ENCODE data around the gene USP24.

Gene USP24

GRCh38 chr1:55052221-55053142 is 162.7 kb downstream of the USP24 start:
- no peak for DNase-seq (ENCODE audit: low spot score)

GRCh38 chr1:55051621-55052020 is 163.5 kb downstream of the USP24 start:
- no peak for DNase-seq (ENCODE audit: low spot score)

GRCh38 chr1:55051169-55051568 is 164.0 kb downstream of the USP24 start:
- no peak for DNase-seq (ENCODE audit: low spot score)

GRCh38 chr1:55050283-55050682 is 164.9 kb downstream of the USP24 start:
- no peak for DNase-seq (ENCODE audit: low spot score)

GRCh38 chr1:55049914-55050278 is 165.3 kb downstream of the USP24 start:
- DNase-seq (ENCODE audit: low spot score): no peak

- DNase-seq (ENCODE audit: low spot score): no peak
Measured at GRCh38 chr1:55049271-55049913, 165.8 kb downstream of the USP24 start.

- no peak for DNase-seq (ENCODE audit: low spot score)
Measured at GRCh38 chr1:55048453-55049270, 166.5 kb downstream of the USP24 start.

GRCh38 chr1:55047611-55048010 is 167.6 kb downstream of the USP24 start:
- no peak for DNase-seq (ENCODE audit: low spot score)

GRCh38 chr1:55046871-55047270 is 168.3 kb downstream of the USP24 start:
- DNase-seq (ENCODE audit: low spot score): no peak

- DNase-seq (ENCODE audit: low spot score): no peak
Measured at GRCh38 chr1:55045430-55045829, 169.7 kb downstream of the USP24 start.

GRCh38 chr1:55044617-55045397 is 170.4 kb downstream of the USP24 start:
- no peak for DNase-seq (ENCODE audit: low spot score)

- DNase-seq (ENCODE audit: low spot score): no peak
Measured at GRCh38 chr1:55043726-55044125, 171.4 kb downstream of the USP24 start.

GRCh38 chr1:55043011-55043410 is 172.2 kb downstream of the USP24 start:
- no peak for DNase-seq (ENCODE audit: low spot score)

GRCh38 chr1:55041613-55042012 is 173.6 kb downstream of the USP24 start:
- no peak for DNase-seq (ENCODE audit: low spot score)

- no peak for DNase-seq (ENCODE audit: low spot score)
Measured at GRCh38 chr1:55040933-55041494, 174.2 kb downstream of the USP24 start.

GRCh38 chr1:55040083-55040932 is 174.9 kb downstream of the USP24 start:
- DNase-seq (ENCODE audit: low spot score): no peak

- DNase-seq (ENCODE audit: low spot score): no peak
Measured at GRCh38 chr1:55039342-55040082, 175.7 kb downstream of the USP24 start, which contains the start of gene PCSK9. PCSK9 (plus strand) TSS chr1:55039548; CDS start chr1:55039838, 290 bp downstream.

GRCh38 chr1:55038974-55039341 is 176.2 kb downstream of the USP24 start:
- no peak for DNase-seq (ENCODE audit: low spot score)

GRCh38 chr1:55038552-55038838 is 176.7 kb downstream of the USP24 start:
- no peak for DNase-seq (ENCODE audit: low spot score)
